K562 (cell line): ENCODE data around the gene RAD1. TPM values are rescaled to one million over a fixed set of nuclear protein-coding genes. Genes with fewer than 3 reads are reported as not detected.

Experiments
- ATF7 ChIP-seq: fragments of 450-650 bp; IDR thresholded peaks from 2 replicates; pipeline ENCODE4 v1.7.1; 2014; ENCODE audit warnings: mild to moderate bottlenecking, moderate library complexity
- BACH1 ChIP-seq: fragments of 200-800 bp; sonication (Bioruptor generic); IDR thresholded peaks from 2 replicates; pipeline ENCODE4 v1.6.1; 2016; ENCODE audit warnings: missing genetic modification characterization, missing compliant biosample characterization
- EZH2 ChIP-seq: IDR thresholded peaks from 2 replicates; pipeline ENCODE4 v1.6.1; 2012; ENCODE audit warnings: low read depth, mild to moderate bottlenecking, inconsistent platforms, low read length, borderline replicate concordance
- HIVEP1 ChIP-seq: fragments of 250-450 bp; sonication (Bioruptor Pico); IDR thresholded peaks from 2 replicates; pipeline ENCODE4 v1.4.0; 2020; ENCODE audit warnings: mild to moderate bottlenecking
- MXI1 ChIP-seq: IDR thresholded peaks from 2 replicates; pipeline ENCODE4 v1.6.1; 2011; ENCODE audit warnings: low read depth, mild to moderate bottlenecking, improper control_type of control experiment, low read length
- NCOA4 ChIP-seq: fragments of 450-650 bp; IDR thresholded peaks from 2 replicates; pipeline ENCODE4 v1.6.1; 2018; ENCODE audit warnings: mild to moderate bottlenecking; ENCODE audit not compliant: partially characterized antibody
- NFRKB ChIP-seq: fragments of 450-650 bp; IDR thresholded peaks from 2 replicates; pipeline ENCODE4 v1.6.1; 2016; ENCODE audit warnings: low read depth
- PHF21A ChIP-seq: fragments of 450-650 bp; IDR thresholded peaks from 2 replicates; pipeline ENCODE4 v1.6.1; 2017; ENCODE audit warnings: low read depth, borderline replicate concordance
- SETDB1 ChIP-seq: IDR thresholded peaks from one replicate; pipeline ENCODE4 v1.6.1; 2012; ENCODE audit warnings: low read length, control low read depth, inconsistent platforms
- SOX6 ChIP-seq: fragments of 450-650 bp; IDR thresholded peaks from 2 replicates; pipeline ENCODE4 v1.6.1; 2014; ENCODE audit warnings: mild to moderate bottlenecking
- SREBF1 ChIP-seq: fragments of 150-350 bp; IDR thresholded peaks from 2 replicates; pipeline ENCODE4 v1.6.1; 2014; ENCODE audit warnings: antibody characterized with exemption, low read depth, low read length, borderline replicate concordance
- SRF ChIP-seq, 2 experiments: fragments of 250-450, 450-650 bp in 1 of 2; sonication (Bioruptor Pico) in 1 of 2; sonication (generic) in 1 of 2; formaldehyde crosslinking; IDR thresholded peaks; 2 replicates each; pipeline versions ENCODE4 v1.5.0 to v1.5.1; 2020 to 2022; ENCODE audit warnings: mild to moderate bottlenecking in 1 of 2, missing genetic modification reagents in 1 of 2
- TEAD1 ChIP-seq, 2 experiments: fragments of 450-650 bp in 1 of 2; sonication (generic) in 1 of 2; formaldehyde crosslinking; IDR thresholded peaks; 2 replicates each; pipeline versions ENCODE4 v1.4.0 to v1.8.0; 2020 to 2022; ENCODE audit warnings: mild to moderate bottlenecking in 2 of 2, missing genetic modification reagents in 1 of 2
- XRCC5 ChIP-seq: fragments of 200-400 bp; formaldehyde crosslinking; IDR thresholded peaks from 2 replicates; pipeline ENCODE4 v1.6.1; 2017; ENCODE audit warnings: low read depth, mild to moderate bottlenecking, low read length
- ZEB2 ChIP-seq: fragments of 450-650 bp; IDR thresholded peaks from 2 replicates; pipeline ENCODE4 v1.6.1; 2016
- ZNF239 ChIP-seq: fragments of 250-450 bp; sonication (Bioruptor Pico); IDR thresholded peaks from 2 replicates; pipeline ENCODE4 v1.4.0; 2020; ENCODE audit warnings: mild to moderate bottlenecking
- ZNF408 ChIP-seq: fragments of 250-450 bp; sonication (Bioruptor Pico); IDR thresholded peaks from 2 replicates; pipeline ENCODE4 v1.4.0; 2020; ENCODE audit warnings: low read depth, mild to moderate bottlenecking, moderate library complexity
- ZNF717 ChIP-seq: fragments of 250-450 bp; sonication (Bioruptor Pico); IDR thresholded peaks from 2 replicates; pipeline ENCODE4 v1.5.0; 2021
- ZSCAN32 ChIP-seq: fragments of 450-650 bp; formaldehyde crosslinking; IDR thresholded peaks from 2 replicates; pipeline ENCODE4 v1.4.0; 2020; ENCODE audit warnings: mild to moderate bottlenecking, moderate library complexity
- polyA plus RNA-seq, 8 experiments: library from polyadenylated mRNA; depleted of rRNA in 4 of 8; stranded (reverse) in 5 of 8; unstranded in 3 of 8; fragments of >200 nt; fragmentation: Nextera tagmentation in 2 of 8; fragmentation: Illumina TruSeq in 1 of 8; extraction: Ambion mirVana in 2 of 8; extraction: Trizol in 1 of 8; gene quantifications; 2 replicates each; pipeline versions ENCODE4 v1.2.1 to v1.2.3, GENCODE V29; 2011 to 2014; ENCODE audit warnings: inconsistent platforms in 1 of 8, missing spikeins in 1 of 8
- total RNA-seq, 7 experiments: library from RNA; depleted of rRNA in 6 of 7; stranded (reverse); fragments of >200 nt in 6 of 7; fragmentation: Illumina TruSeq in 2 of 7; extraction: Trizol in 2 of 7; gene quantifications; 2 replicates each; pipeline versions ENCODE4 v1.2.1 to v1.2.3, GENCODE V29; 2011 to 2021; ENCODE audit warnings: low replicate concordance in 1 of 7
- TF ChIP-seq, protein P1 (sequence below): conservative IDR thresholded peaks from 2 replicates; pipeline ENCODE4 v1.6.1; 2011; ENCODE audit warnings: low read depth, mild to moderate bottlenecking, low read length; ENCODE audit not compliant: control insufficient read depth
- TF ChIP-seq, protein P2 (sequence below): IDR thresholded peaks from 3 replicates; pipeline ENCODE4 v1.6.1; 2011; ENCODE audit warnings: borderline replicate concordance, mild to moderate bottlenecking, moderate library complexity; ENCODE audit not compliant: insufficient read length; ENCODE audit errors: extremely low read depth
- TF ChIP-seq, protein P3 (sequence below): sonication (generic); formaldehyde crosslinking; IDR thresholded peaks from 2 replicates; pipeline ENCODE4 v1.8.1; 2023; ENCODE audit warnings: mild to moderate bottlenecking, missing genetic modification reagents, moderate library complexity

Gene RAD1
- total and polyA plus RNA-seq, 9 of the 15 experiments (the other 6 are each of a cell fraction or from before 2014, with no cell fraction given) = 44.5 to 148 (median 60.8) TPM

DNA sequence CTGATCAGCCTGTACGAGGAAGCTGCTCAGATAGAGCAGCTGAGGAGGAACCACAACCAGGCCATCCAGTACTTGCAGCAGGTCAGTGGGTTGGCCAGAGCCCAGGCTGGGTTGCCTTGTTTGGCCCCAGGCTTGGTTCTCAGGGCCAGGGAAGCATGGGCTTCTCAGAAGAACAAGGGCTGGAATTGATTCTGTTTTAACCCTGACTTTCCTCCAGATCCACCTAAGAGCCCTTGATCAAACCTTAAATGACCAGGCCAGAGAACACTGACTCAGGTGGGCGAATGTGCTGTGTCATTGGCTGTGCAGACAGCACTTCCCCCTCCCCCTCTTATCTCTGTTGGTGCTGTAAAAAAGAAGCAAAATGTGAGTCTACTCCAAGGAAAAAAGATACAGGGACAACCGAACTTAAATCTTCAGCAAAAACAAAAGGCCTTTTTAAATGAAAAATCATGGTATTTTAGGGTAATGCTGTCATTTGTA lies 48.3 kb downstream of the RAD1 start (continued):
- TF ChIP-seq, protein P1, sequence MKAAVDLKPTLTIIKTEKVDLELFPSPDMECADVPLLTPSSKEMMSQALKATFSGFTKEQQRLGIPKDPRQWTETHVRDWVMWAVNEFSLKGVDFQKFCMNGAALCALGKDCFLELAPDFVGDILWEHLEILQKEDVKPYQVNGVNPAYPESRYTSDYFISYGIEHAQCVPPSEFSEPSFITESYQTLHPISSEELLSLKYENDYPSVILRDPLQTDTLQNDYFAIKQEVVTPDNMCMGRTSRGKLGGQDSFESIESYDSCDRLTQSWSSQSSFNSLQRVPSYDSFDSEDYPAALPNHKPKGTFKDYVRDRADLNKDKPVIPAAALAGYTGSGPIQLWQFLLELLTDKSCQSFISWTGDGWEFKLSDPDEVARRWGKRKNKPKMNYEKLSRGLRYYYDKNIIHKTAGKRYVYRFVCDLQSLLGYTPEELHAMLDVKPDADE = no peak
- TF ChIP-seq, protein P2, sequence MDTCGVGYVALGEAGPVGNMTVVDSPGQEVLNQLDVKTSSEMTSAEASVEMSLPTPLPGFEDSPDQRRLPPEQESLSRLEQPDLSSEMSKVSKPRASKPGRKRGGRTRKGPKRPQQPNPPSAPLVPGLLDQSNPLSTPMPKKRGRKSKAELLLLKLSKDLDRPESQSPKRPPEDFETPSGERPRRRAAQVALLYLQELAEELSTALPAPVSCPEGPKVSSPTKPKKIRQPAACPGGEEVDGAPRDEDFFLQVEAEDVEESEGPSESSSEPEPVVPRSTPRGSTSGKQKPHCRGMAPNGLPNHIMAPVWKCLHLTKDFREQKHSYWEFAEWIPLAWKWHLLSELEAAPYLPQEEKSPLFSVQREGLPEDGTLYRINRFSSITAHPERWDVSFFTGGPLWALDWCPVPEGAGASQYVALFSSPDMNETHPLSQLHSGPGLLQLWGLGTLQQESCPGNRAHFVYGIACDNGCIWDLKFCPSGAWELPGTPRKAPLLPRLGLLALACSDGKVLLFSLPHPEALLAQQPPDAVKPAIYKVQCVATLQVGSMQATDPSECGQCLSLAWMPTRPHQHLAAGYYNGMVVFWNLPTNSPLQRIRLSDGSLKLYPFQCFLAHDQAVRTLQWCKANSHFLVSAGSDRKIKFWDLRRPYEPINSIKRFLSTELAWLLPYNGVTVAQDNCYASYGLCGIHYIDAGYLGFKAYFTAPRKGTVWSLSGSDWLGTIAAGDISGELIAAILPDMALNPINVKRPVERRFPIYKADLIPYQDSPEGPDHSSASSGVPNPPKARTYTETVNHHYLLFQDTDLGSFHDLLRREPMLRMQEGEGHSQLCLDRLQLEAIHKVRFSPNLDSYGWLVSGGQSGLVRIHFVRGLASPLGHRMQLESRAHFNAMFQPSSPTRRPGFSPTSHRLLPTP = no peak
- TF ChIP-seq ZNF408 (CRISPR knock-in tag) = no peak
- TF ChIP-seq SOX6 = peak; percentile 49
- TF ChIP-seq XRCC5 = no peak
- no peak for TF ChIP-seq NCOA4
- no peak for TF ChIP-seq SREBF1
- no peak for TF ChIP-seq HIVEP1 (CRISPR knock-in tag)
- peak; percentile 71 for TF ChIP-seq ATF7
- TF ChIP-seq TEAD1 (CRISPR knock-in tag; IDR thresholded peaks at IDR 0.05) = 0 out of 4 replicates have a peak, but pooled peaks of 1 of the 2 experiments have one; percentile 9
- TF ChIP-seq ZNF717 (CRISPR knock-in tag) = no peak
- peak; percentile 10; the same call in 1 of the 2 replicates for TF ChIP-seq PHF21A
- TF ChIP-seq, protein P3, sequence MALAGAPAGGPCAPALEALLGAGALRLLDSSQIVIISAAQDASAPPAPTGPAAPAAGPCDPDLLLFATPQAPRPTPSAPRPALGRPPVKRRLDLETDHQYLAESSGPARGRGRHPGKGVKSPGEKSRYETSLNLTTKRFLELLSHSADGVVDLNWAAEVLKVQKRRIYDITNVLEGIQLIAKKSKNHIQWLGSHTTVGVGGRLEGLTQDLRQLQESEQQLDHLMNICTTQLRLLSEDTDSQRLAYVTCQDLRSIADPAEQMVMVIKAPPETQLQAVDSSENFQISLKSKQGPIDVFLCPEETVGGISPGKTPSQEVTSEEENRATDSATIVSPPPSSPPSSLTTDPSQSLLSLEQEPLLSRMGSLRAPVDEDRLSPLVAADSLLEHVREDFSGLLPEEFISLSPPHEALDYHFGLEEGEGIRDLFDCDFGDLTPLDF (CRISPR knock-in tag) = 0 out of 2 replicates have a peak, but pooled peaks have one; percentile 28
- TF ChIP-seq BACH1 = peak; percentile 95
- TF ChIP-seq MXI1 = no peak
- peak in 1 of 2 experiments; percentile 47; a peak in 1 of 4 replicates for TF ChIP-seq SRF (CRISPR knock-in tag; IDR thresholded peaks at IDR 0.05)
- TF ChIP-seq ZNF239 (CRISPR knock-in tag) = no peak; the same call in 1 of the 2 replicates
- TF ChIP-seq EZH2 = no peak
- TF ChIP-seq SETDB1 = no peak
- peak; percentile 84; the same call in 1 of the 2 replicates for TF ChIP-seq ZEB2
- no peak for TF ChIP-seq ZSCAN32
- TF ChIP-seq NFRKB = 0 out of 2 replicates have a peak, but pooled peaks have one; percentile 76
